CD4-positive, alpha-beta T cell treated with Interleukin-10 for 1 hour (primary cell): ENCODE results near the gene PSMD13.

Experiments
- DNase-seq: peaks from one replicate; pipeline ENCODE4 v3.0.0-alpha.2; 2020

PSMD13 gene

GRCh38 chr11:279040-279965, 42.5 kb downstream of the PSMD13 start:
- no peak for DNase-seq

- peak; percentile 53 for DNase-seq
Measured at GRCh38 chr11:279966-280705, 43.4 kb downstream of the PSMD13 start.

- peak; percentile 41 for DNase-seq
Measured at GRCh38 chr11:280706-281485, 44.1 kb downstream of the PSMD13 start.

GRCh38 chr11:281486-282161, 44.8 kb downstream of the PSMD13 start:
- no peak for DNase-seq

GRCh38 chr11:282171-282570, 45.4 kb downstream of the PSMD13 start:
- DNase-seq, result no peak

GRCh38 chr11:282630-283360, 46.0 kb downstream of the PSMD13 start:
- DNase-seq, result no peak

GRCh38 chr11:283405-284104, 46.8 kb downstream of the PSMD13 start:
- no peak for DNase-seq

GRCh38 chr11:284105-285020, 47.6 kb downstream of the PSMD13 start:
- DNase-seq, result no peak

GRCh38 chr11:285021-285893, 48.5 kb downstream of the PSMD13 start:
- DNase-seq, result no peak

- DNase-seq, result no peak
Measured at GRCh38 chr11:285894-286220, 49.1 kb downstream of the PSMD13 start.

- peak; percentile 80 for DNase-seq
Measured at GRCh38 chr11:286977-287820, 50.4 kb downstream of the PSMD13 start.

- peak; percentile 70 for DNase-seq
Measured at GRCh38 chr11:287821-288477, 51.2 kb downstream of the PSMD13 start.

GRCh38 chr11:288478-289397, 52.0 kb downstream of the PSMD13 start, which contains the start of gene PGGHG:
Gene PGGHG, plus strand, starts transcription at chr11:289126. Its CDS starts 691 bp downstream, at chr11:289817.
- peak; percentile 65 for DNase-seq

GRCh38 chr11:289398-289711, 52.6 kb downstream of the PSMD13 start:
- DNase-seq, result peak; percentile 40

- no peak for DNase-seq
Measured at GRCh38 chr11:289712-290620, 53.2 kb downstream of the PSMD13 start.
